ENCODE data around the gene KIAA1671.

KIAA1671 gene

DNA sequence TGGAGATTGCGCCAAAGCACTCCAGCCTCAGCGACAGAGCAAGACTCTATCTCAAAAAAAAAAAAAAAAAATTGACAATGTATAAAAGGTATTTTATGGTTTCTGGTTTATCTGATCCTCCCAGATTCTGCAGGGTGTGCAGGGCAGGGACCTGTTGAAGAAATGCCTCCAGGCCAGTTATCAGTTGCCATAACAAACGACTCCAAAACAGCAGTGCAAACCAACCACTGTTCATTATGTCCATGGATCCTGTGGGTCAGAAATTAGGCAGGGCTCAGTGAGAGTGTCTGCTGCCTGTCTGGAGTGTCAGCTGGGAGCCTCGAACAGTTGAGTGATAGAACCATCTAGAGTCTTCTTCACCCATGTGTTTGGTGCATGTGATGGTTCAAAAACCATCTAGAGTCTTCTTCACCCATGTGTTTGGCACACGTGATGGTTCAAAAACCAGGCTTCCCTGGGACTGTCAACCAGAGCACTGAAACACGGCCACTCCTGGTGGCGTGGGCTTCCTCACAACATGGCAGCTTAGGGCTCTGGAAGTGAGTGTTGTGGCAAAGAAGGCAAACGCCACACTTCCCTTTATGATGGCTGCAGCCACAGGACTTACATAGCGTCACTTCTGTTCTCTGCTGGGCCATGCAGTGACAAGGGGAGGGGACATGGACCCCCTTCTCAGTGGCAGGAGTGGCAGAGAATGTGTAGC, 132.0 kb downstream of the KIAA1671 start:
- DNase-seq = no peak

DNA sequence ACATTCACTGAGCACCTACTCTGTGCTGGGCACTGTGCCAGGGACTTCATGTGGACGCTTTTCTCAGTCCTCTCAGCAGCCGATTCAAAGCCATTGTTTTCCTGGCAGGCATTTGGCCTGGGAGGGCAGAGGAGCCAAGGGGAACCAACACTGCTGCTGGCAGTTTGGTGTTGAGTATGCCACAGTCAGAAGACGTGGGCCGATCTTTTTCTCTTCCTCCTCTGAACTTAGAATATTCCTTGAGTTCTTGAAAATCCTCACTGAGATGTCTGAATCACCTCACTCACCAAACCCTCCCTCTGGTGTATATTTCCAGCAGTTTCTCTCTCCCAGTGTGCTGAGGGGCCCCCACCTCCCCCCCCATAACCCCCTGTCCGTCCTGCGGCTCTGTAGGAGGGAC, 132.6 kb downstream of the KIAA1671 start:
- peak in 7 of 56 donors; percentile 2 to 38 (median 18) for DNase-seq

DNA sequence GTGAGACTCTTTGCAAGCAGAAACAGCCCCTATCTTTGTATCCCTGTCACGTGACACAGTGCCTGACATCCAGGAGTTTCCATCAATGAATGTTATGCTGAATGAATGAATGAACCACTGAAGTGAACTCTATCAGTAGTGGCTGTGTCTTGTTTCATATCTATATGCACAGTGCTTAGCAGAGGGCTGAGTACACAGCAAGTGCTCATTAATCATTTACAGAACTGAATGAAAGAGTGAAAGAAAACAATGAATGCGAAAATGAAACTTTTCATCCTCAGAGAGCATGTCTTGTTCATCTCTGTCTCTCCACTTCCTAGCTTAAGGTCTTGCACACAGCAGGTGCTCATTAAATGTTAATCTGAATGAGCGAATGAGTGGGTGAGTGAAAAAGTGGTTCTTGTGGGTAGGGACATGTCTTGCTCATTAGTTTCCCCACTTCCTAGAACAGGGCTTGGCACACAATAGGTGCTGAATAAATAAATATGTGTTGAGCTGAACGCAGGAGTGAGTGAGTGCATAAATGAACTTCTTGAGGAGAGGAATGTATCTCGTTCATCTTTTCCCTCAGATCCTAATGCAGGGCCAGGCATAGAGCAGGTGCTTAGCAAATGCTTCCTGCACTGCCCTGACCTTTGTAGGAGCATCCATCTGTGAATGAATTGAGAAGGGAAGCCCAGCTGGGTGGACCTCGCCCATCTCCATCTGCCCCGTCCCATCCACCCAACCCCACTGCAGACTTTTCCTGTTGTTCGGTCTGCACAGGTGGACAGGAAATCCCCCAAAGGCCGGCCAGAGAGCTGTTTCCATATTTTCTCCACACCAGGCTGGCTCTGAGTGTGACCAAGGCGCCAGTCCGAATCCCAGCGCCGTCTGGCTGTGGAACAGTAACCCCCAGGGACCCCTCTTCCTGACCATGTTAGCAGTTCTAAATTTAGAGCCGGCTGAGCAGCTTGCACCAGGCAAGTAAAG, 133.7 kb downstream of the KIAA1671 start:
- DNase-seq = no peak

DNA sequence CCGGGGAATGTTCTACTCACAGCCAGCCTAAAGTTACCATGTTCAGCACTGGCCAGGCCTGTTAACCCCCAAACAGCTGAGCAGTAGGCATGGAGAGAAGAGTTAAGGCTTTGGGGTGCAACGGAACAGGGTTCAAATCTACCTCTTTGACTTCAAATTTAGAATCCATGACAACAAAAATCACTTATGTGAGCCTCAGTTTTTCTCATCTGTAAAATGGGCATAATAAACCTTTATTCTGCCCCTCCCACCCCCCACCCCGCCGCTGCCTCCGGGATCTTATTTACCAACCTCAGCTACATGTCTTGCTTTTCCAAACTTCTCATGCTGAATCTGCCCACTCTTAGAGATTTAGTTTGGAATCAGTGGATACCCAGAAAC, 134.4 kb downstream of the KIAA1671 start:
- DNase-seq = no peak

DNA sequence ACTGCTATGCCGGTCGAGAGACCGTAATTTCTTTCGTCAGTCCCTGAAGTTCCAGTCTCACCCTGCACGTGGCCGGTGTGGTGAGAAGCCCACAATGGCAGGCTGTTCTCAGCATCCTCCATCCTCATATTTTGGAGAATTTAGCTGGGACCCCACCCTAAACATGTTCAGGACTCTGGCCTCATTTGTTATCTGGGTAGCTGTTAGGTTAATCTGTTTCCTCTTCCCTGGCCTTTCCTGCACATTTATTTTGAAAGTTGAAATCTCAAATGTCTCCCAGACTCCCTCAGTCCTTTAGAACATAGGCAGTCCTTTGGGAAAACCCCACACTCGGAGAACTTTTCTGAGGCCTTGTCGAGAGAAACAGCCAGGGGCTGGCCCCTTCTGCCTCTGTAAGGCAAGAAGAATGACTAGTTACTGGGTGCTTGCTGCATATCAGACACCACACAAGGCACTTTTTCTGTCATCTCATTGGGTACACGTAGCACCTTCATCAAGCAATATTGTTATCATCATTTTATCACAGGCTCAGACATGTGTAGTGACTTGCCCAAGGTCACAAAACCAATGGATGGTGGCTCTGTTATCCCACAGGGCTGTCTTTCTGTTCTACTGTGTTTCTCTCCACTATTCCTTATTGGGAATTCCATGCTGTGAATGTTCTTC, 137.8 kb downstream of the KIAA1671 start:
- no peak for DNase-seq

DNA sequence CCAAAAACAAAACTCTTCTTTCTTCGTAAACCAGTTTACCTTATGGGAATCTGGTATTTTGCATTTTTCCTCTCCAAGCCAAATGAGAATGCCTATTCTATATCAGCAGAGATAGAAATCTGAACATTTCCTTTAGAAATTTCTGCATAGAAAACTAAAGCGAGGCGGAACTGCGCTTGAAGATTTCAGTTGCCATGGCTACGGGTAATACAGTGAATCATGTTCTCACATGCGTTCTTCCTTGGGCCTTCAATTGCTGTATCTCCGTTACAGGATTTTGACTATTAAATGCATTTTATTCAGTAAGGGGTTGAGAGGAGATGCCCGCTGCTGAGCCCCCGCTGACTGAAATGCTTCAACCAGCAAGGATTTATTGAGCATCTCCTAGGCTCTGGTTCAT, 138.9 kb downstream of the KIAA1671 start:
- peak in 16 of 56 donors; percentile 7 to 57 (median 28) for DNase-seq

DNA sequence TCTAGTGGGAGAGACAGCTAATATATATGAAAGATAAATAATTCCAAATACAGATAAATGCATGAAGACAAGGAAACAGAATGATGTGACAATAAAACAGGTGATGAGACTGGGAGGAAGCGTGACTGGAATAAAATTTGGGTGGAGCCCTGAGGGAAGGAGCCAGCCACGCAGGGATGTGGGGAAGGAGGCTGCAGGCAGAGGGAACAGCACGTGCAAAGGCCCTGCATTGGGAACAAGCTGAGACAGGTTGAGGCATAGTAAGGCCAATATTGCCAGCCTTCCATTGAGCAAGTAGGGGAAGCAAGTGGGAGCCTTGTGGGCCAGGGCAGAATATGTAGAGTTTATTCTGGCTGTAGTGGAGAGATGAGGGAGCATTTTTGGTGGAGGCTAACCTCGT, 139.6 kb downstream of the KIAA1671 start:
- peak in 10 of 56 donors; percentile 14 to 57 (median 24) for DNase-seq

DNA sequence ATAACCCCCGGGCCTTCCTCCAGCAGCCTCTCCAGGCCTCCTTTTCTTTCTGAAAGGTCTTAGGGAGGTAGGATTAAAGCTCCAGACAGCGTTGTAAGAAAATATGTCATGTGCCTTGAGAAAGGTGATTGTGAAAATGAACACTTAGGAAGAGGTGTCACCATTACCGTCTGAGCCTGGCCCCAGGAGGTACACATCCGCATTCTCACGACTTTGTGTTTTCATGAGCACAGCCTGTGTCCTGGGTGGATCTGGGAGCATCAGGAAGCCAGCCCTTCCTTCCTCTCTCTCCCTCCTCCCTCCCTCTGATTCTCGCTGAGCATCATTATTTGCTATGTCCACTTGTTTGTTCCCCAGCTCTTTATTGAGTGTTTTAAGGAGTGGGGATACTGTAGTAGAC, 142.1 kb downstream of the KIAA1671 start:
- no peak for DNase-seq

DNA sequence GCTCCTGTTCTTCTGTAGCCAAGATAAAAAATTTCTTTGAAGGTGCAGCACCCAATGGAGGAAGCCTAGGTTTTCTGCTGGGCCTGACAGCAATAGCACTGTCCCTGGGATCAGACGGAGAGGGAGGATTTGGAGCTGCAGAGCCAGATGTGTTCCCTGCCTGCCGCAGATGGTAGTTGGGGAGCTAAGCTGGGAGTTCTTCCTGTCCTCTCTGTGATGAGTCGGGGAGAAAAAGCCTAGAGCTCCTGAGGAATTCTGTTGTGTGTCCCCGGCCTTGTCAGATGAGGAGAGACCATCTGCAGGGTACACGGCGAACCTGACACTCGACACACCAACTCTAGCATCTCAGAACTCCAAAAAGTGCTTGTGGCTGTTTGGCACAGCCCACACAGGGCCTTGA, 143.4 kb downstream of the KIAA1671 start:
- DNase-seq = no peak

DNA sequence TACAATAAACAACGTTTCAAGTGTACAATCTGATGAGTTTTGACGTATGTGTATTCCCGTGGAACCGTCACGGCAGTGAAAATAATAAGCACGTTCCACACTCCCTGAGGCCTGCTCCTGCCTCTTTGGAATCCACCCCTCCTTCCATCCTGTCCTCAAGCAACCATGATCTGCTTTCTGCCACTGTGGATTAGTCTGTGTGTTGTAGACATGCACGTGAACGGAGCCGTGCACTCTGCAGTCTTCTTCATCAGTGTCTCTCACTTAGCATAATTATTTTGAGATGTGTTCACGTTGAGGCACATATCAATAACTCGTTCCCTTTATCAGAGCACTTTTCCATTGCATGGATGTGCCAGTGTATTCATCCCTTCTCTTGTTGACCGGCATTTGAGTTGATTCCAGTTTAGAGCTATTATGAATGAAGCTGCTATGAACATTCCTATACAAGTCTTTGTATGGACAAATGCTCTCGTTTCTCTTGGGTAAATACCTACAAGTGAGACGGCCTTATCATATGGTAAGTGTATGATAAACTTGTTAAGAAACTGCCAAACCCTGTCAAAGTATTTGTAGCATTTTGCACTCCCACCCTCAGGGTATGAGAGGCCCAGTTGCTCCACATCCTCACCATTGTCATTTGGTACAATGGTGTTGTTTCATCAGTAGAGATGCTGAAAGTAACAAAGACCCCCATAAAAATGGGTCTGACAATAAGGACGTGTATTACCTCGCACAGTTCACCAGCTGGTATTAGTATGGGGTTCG, 144.3 kb downstream of the KIAA1671 start:
- DNase-seq = no peak

DNA sequence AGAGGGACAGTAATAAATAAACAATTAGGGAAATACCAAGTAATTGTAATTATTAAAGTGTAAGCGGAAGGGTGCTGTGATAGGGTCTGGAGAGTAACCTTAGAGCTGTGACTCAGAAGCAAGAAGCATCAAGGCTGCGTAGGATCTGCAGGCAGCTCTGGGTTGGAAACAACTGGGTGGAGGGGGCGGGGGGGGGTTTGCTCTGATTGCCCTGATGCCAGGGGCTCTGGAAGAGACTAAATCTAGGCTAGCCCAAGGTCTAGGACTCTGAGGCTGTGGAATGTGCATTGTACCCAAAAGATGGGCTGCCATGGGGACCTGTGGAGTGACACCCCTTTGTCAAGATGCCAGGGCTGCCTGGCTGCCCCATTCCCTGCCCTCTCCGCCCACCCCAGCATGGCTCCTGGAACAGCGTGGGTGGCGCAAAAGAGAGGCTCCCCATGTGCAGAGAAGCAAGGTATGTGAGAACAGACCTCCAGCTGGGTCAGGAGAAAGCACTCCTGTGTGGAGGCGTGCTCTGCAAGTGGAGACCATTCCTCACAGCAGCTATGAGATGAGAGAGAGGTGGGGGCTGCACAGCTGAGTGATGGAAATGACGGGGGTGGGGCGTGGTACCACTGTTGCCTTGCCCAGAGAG, 146.0 kb downstream of the KIAA1671 start:
- peak in 24 of 56 donors; percentile 20 to 77 (median 56) for DNase-seq

DNA sequence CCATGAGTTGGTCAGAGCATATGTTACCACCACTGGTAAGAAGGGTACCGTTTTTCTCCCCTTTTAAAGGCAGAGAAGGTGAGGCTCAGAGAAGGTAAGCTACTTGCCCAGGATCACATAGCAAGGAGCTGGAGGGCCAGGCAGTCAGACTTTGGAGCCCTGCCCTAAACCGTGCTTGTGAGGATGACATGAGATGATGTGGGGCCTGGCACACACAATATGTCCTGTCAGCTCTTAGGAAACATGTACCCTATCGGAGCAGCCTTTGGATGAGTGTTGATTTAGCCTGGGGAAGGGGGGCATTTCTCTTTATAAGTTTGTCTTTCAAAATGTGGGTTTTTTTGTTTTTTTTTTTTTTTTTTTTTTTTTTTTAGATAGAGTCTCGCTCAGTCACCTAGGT, 146.7 kb downstream of the KIAA1671 start:
- DNase-seq = no peak

DNA sequence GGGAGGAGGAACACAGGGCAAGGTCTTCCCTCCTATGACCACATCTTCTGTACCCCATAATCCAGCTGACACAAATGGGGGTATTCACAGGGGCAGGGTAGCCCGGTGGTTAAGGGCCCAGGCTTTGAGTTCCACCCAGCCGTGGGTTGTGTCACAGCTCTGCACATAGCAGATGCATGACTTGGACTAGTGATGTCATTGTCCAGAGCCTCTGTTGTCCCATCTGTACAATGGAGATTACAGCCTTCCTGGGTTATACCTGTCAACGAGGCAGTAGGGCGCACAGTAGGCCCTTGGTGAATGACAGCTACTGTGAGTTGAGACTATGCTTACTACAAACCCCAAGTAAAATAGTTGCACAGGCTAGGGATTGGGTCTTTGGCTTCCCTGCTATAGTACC, 147.9 kb downstream of the KIAA1671 start:
- DNase-seq = no peak

DNA sequence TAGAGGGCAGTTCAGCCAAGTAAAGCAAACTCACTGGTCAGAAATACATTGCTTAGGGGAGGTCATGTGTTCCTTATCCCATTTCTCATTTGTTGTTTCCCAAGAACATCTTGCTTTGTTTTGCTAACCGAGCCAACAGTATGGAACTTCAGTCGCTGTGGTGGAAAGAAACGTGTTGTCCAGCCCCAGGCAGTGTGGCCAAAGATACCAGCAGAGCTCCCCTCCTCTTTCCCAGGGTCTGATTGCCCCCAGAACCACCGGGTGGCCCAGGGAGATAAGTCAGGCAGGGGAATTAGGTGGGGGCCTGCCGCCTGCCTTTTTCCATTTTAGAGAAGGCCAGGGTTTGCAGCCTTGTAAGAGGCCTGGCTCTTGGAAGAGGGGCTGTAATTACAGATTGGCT, 148.4 kb downstream of the KIAA1671 start:
- DNase-seq = no peak

DNA sequence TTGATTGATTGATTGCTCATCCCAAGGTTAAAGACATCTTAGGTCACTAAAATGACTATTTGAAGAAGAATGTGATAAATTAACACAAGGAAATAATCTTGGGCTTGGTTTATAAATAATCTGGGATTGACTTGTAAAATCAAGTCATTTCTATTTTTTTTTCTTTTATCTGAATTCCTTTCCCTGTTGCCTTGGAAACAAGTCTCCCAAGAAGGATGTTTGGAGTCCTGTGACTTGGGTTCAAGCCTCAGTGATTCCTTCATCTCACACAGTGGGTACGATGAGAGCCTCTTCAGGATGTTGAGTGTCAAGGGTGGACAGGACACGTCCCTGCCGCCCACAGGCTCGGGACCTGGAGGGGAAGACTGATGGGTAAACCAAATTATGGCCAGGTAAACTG, 149.0 kb downstream of the KIAA1671 start:
- no peak for DNase-seq

DNA sequence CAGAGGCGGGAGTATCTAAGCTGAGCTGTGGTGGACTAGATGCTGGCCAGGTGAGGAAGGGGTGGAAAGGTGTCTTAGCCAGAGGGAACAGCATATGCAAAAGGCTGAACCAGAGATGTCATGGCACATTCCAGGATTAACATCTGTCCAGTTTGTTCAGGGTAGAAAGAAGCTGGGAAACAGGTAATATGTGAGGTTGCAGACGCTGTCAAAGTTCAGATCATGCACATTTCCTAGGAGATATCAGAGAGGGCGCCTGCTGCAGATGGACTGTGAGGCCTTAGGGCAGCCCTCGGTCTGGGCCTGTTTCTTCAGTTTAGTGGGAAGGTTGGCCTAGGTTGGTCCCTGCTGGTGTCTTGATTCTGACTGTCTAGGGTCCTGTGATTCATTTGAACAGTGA, 149.5 kb downstream of the KIAA1671 start:
- DNase-seq = no peak

DNA sequence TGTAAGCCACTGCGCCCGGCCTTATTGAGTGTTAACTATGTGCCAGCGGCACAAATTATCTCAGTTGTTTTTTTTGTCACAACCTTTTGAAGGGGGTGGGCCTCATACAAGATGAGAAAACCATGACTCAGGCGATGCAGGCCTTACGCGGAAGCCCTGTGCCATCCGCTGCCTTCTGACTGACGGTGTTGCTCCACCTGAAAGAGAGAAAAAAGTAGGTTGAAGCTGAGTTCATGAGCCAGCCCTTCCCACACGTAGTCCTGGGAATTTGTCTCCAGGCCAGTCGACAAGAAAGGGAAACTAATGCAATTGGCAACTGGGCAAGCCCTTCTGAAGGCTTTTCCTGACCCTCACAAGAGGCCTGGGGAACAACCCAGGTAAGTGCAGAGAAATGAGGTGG, 150.2 kb downstream of the KIAA1671 start:
- DNase-seq = peak in 9 of 56 donors; percentile 6 to 34 (median 14)

DNA sequence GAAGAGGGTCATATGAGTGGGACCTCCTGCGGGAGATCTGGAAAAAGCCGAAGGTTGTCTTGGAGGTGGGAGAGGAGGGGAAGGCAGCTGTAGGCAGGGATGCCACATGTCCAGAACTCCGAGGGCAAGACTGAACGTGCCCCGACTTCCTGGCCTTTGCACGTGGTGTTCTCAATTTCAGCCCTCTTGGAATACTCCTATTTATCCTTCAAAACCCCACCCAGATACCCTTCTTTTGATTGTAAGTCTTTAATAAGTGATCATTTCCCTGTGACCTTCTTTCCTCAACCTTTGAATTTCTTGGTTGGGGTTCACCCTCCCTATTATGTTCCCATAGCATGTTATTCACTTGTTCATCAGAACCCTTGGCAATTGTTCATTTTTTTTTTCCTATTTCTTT, 151.9 kb downstream of the KIAA1671 start:
- no peak for DNase-seq

DNA sequence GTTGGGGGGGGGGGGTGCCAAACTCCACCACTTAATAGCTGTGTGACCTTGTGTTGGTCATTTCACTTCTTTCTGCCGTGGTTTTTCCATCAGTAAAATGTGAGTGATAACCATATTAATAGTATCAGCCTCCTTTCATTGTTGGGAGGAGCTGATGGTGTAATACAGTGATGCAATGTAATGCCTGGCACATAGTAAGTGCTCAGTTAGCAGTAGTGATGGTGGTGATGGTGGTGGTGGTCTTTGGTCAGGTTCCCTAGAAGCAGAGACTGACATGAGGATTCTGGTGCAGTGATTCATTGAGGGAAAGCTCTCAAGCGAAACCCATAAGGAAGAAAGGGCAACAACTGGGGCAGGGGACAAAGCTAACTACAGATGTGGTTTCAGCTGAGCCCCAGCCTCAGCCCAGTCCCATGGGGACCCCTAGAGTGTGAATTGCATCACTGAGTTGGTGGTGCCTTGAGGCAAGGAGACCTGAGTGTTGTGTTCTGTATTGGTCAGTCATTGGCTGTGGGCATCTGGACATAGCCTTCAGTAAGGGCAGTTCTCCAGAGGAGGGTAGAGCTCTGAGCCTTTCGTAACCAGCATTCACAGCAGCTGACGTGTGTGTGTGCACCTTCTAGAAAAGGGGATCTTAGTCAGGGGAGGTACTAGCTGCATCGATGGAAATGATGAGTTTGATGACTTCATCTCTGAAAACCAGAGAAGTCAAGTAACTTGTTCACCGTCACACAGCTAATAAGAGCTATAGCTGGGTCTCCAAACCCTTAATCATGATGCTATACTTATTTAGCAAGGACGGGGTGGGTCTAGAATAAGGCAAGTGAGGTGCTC, 153.5 kb downstream of the KIAA1671 start:
- DNase-seq = no peak
